Ectodermal cell (in vitro differentiated cells): ENCODE data around the gene SERPINA4.

Source experiments
- H3K27ac ChIP-seq: 2 replicates; pipeline ENCODE4 v1.7.0; 2013; ENCODE audit warnings: mild to moderate bottlenecking, low read depth, low read length; ENCODE audit not compliant: insufficient read depth, poor library complexity, severe bottlenecking
- H3K27me3 ChIP-seq: 2 replicates; pipeline ENCODE4 v1.7.0; 2013; ENCODE audit warnings: mild to moderate bottlenecking, low read length; ENCODE audit not compliant: insufficient read depth, control insufficient read depth, poor library complexity, severe bottlenecking
- H3K36me3 ChIP-seq: one replicate; pipeline ENCODE4 v1.7.0; 2013; ENCODE audit warnings: low read length; ENCODE audit not compliant: control insufficient read depth, insufficient read depth
- H3K4me1 ChIP-seq: one replicate; pipeline ENCODE4 v1.7.0; 2013; ENCODE audit warnings: low read length; ENCODE audit not compliant: control insufficient read depth, insufficient read depth
- H3K4me3 ChIP-seq: 2 replicates; pipeline ENCODE4 v1.7.0; 2013; ENCODE audit warnings: low read depth, low read length, control low read depth; ENCODE audit not compliant: insufficient read depth
- H3K9me3 ChIP-seq: 2 replicates; pipeline ENCODE4 v1.7.0; 2013; ENCODE audit warnings: mild to moderate bottlenecking, low read length, moderate library complexity; ENCODE audit not compliant: control insufficient read depth
- WGBS, 2 experiments: methylation state at CpG; one replicate each; pipeline ENCODE4 v1.1.7; 2013; ENCODE audit warnings: missing lambda C conversion rate in 2 of 2; 5-methylcytosine and 5-hydroxymethylcytosine counted together

The SERPINA4 gene

GRCh38 chr14:94555991-94556390 is 5.3 kb upstream of the SERPINA4 start:
- Histone ChIP-seq H3K4me3 (no peak overlapping the region), H3K27ac (no peak overlapping the region), H3K9me3 (no peaks in the 10 kb centered on the region), H3K27me3 (no peaks in the 10 kb centered on the region), H3K36me3 (no peaks in the 10 kb centered on the region), H3K4me1 (no peaks in the 10 kb centered on the region)
- 90 to 94% methylated on average over 9 of the region's 9 CpGs for WGBS, 2 experiments

- Histone ChIP-seq H3K4me3 (no peak overlapping the region), H3K4me1 (no peaks in the 10 kb centered on the region), H3K9me3 (no peaks in the 10 kb centered on the region), H3K36me3 (no peaks in the 10 kb centered on the region), H3K27me3 (no peaks in the 10 kb centered on the region), H3K27ac (no peak overlapping the region)
- WGBS, 2 experiments = 100% methylated on average over 1 of the region's 1 CpG
These were observed 3.9 kb upstream of the SERPINA4 start for GRCh38 chr14:94557327-94557726.

- H3K9me3 ChIP-seq = no peaks in the 10 kb centered on the region
- no peaks in the 10 kb centered on the region for H3K36me3 ChIP-seq
- WGBS, 2 experiments = 82 to 85% methylated on average over 2 of the region's 2 CpGs
- H3K4me3 ChIP-seq = no peak overlapping the region
- no peaks in the 10 kb centered on the region for H3K27me3 ChIP-seq
- no peaks in the 10 kb centered on the region for H3K4me1 ChIP-seq
- H3K27ac ChIP-seq = no peak overlapping the region
These were observed 2.4 kb upstream of the SERPINA4 start for GRCh38 chr14:94558842-94559241.

GRCh38 chr14:94559638-94560290 is 1.5 kb upstream of the SERPINA4 start:
- H3K36me3 ChIP-seq = no peaks in the 10 kb centered on the region

GRCh38 chr14:94560291-94560665 is 964 bp upstream of the SERPINA4 start:
- no peaks in the 10 kb centered on the region for H3K4me1 ChIP-seq
- WGBS, 2 experiments = 90 to 93% methylated on average over 3 of the region's 3 CpGs
- no peak overlapping the region for H3K4me3 ChIP-seq
- no peaks in the 10 kb centered on the region for H3K36me3 ChIP-seq
- no peaks in the 10 kb centered on the region for H3K9me3 ChIP-seq
- no peak overlapping the region for H3K27ac ChIP-seq
- H3K27me3 ChIP-seq = no peaks in the 10 kb centered on the region

More at GRCh38 chr14:94559638-94560290, 1.5 kb upstream of the SERPINA4 start:
- H3K4me3 ChIP-seq = no peak overlapping the region
- H3K4me1 ChIP-seq = no peaks in the 10 kb centered on the region
- H3K27ac ChIP-seq = no peak overlapping the region
- no peaks in the 10 kb centered on the region for H3K27me3 ChIP-seq
- WGBS, 2 experiments = 93 to 97% methylated on average over 9 of the region's 9 CpGs
- no peaks in the 10 kb centered on the region for H3K9me3 ChIP-seq

GRCh38 chr14:94561656-94562010 is 391 bp downstream of the SERPINA4 start:
- no peaks in the 10 kb centered on the region for H3K36me3 ChIP-seq
- no peaks in the 10 kb centered on the region for H3K4me1 ChIP-seq
- H3K27ac ChIP-seq = no peak overlapping the region
- no peaks in the 10 kb centered on the region for H3K27me3 ChIP-seq
- no peak overlapping the region for H3K4me3 ChIP-seq
- WGBS, 2 experiments = 83 to 87% methylated on average over 5 of the region's 7 CpGs
- H3K9me3 ChIP-seq = no peaks in the 10 kb centered on the region

- Histone ChIP-seq H3K27me3 (no peaks in the 10 kb centered on the region), H3K9me3 (no peaks in the 10 kb centered on the region), H3K27ac (no peak overlapping the region), H3K36me3 (no peaks in the 10 kb centered on the region), H3K4me3 (no peak overlapping the region), H3K4me1 (no peaks in the 10 kb centered on the region)
- 93 to 97% methylated on average over 5 of the region's 5 CpGs for WGBS, 2 experiments
These were observed 780 bp downstream of the SERPINA4 start for GRCh38 chr14:94562022-94562421.

- H3K4me3 ChIP-seq = no peak overlapping the region
- 94 to 95% methylated on average over 16 of the region's 16 CpGs for WGBS, 2 experiments
These were observed 2.0 kb downstream of the SERPINA4 start for GRCh38 chr14:94562941-94563883.

GRCh38 chr14:94564381-94564780 is 3.1 kb downstream of the SERPINA4 start:
- H3K9me3 ChIP-seq = no peaks in the 10 kb centered on the region
- no peaks in the 10 kb centered on the region for H3K27me3 ChIP-seq
- H3K27ac ChIP-seq = no peak overlapping the region
- no peaks in the 10 kb centered on the region for H3K4me1 ChIP-seq
- no peak overlapping the region for H3K4me3 ChIP-seq
- no peaks in the 10 kb centered on the region for H3K36me3 ChIP-seq

More at GRCh38 chr14:94562941-94563883, 2.0 kb downstream of the SERPINA4 start:
- Histone ChIP-seq H3K9me3 (no peaks in the 10 kb centered on the region), H3K36me3 (no peaks in the 10 kb centered on the region), H3K27ac (no peak overlapping the region), H3K4me1 (no peaks in the 10 kb centered on the region), H3K27me3 (no peaks in the 10 kb centered on the region)

- Histone ChIP-seq H3K4me3 (no peak overlapping the region), H3K27ac (no peak overlapping the region), H3K36me3 (no peaks in the 10 kb centered on the region), H3K4me1 (no peaks in the 10 kb centered on the region), H3K9me3 (no peaks in the 10 kb centered on the region), H3K27me3 (no peaks in the 10 kb centered on the region)
- 88 to 94% methylated on average over 9 of the region's 9 CpGs for WGBS, 2 experiments
These were observed 6.9 kb downstream of the SERPINA4 start for GRCh38 chr14:94568186-94568585.
